ENCODE data around the gene ARHGAP1.

Gene ARHGAP1

DNA sequence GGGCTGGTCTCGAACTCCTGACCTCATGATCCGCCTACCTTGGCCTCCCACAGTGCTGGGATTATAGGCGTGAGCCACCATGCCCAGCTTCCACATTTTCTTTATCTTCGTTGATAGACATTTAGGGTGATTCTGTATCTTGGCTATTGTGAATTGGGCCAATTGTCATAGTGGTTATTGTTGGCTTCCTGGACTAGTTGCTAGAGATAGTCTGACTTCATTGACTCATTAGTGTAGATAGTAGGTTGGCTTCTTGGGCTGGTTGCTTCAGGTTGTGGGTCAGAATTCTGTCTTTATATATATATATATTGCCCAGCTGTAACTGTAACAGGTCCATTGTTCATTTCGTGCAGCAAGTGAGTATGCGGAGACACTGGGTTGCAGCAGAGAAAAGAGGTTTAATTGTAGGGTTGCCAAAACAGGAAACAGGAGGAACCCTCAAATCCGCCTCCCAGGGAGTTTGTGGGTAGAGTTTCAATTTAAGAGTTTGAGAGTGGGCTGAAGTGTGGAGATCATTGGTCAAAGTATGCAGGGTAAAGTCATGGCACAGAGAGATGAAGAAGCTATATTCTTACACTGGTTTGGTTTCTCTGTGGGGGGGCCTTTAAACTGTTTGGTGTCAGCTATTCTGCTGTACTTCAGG is 61.1 kb downstream of the ARHGAP1 start:
- TF ChIP-seq, protein P1, sequence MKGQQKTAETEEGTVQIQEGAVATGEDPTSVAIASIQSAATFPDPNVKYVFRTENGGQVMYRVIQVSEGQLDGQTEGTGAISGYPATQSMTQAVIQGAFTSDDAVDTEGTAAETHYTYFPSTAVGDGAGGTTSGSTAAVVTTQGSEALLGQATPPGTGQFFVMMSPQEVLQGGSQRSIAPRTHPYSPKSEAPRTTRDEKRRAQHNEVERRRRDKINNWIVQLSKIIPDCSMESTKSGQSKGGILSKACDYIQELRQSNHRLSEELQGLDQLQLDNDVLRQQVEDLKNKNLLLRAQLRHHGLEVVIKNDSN (IDR thresholded peaks at IDR 0.05): no peak
- no peak for TF ChIP-seq CREB1 (IDR thresholded peaks at IDR 0.05; ENCODE audit: low read depth)
- TF ChIP-seq NFIC (IDR thresholded peaks at IDR 0.05): no peak
- no peak for TF ChIP-seq EGR1 (IDR thresholded peaks at IDR 0.05)
- no peak for TF ChIP-seq TEAD4 (IDR thresholded peaks at IDR 0.05)
- no peak for TF ChIP-seq ZBTB7A (IDR thresholded peaks at IDR 0.05; ENCODE audit: low read depth)
- no peak for TF ChIP-seq RAD21 (IDR thresholded peaks at IDR 0.05; ENCODE audit: low read depth)
- no peak for TF ChIP-seq FOXM1 (IDR thresholded peaks at IDR 0.05; ENCODE audit: borderline replicate concordance, low read depth)
- TF ChIP-seq, protein P2, sequence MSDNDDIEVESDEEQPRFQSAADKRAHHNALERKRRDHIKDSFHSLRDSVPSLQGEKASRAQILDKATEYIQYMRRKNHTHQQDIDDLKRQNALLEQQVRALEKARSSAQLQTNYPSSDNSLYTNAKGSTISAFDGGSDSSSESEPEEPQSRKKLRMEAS (IDR thresholded peaks at IDR 0.05): no peak
- TF ChIP-seq, protein P3, sequence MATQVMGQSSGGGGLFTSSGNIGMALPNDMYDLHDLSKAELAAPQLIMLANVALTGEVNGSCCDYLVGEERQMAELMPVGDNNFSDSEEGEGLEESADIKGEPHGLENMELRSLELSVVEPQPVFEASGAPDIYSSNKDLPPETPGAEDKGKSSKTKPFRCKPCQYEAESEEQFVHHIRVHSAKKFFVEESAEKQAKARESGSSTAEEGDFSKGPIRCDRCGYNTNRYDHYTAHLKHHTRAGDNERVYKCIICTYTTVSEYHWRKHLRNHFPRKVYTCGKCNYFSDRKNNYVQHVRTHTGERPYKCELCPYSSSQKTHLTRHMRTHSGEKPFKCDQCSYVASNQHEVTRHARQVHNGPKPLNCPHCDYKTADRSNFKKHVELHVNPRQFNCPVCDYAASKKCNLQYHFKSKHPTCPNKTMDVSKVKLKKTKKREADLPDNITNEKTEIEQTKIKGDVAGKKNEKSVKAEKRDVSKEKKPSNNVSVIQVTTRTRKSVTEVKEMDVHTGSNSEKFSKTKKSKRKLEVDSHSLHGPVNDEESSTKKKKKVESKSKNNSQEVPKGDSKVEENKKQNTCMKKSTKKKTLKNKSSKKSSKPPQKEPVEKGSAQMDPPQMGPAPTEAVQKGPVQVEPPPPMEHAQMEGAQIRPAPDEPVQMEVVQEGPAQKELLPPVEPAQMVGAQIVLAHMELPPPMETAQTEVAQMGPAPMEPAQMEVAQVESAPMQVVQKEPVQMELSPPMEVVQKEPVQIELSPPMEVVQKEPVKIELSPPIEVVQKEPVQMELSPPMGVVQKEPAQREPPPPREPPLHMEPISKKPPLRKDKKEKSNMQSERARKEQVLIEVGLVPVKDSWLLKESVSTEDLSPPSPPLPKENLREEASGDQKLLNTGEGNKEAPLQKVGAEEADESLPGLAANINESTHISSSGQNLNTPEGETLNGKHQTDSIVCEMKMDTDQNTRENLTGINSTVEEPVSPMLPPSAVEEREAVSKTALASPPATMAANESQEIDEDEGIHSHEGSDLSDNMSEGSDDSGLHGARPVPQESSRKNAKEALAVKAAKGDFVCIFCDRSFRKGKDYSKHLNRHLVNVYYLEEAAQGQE (IDR thresholded peaks at IDR 0.05; ENCODE audit: low read depth): no peak
- no peak for TF ChIP-seq EP300 (IDR thresholded peaks at IDR 0.05; ENCODE audit: borderline replicate concordance)
- no peak for TF ChIP-seq TAF1 (IDR thresholded peaks at IDR 0.05; ENCODE audit: low read depth)
- no peak for TF ChIP-seq YY1 (IDR thresholded peaks at IDR 0.05; ENCODE audit: low read depth)
- no peak for TF ChIP-seq TCF12 (IDR thresholded peaks at IDR 0.05; ENCODE audit: low read depth)
- TF ChIP-seq CEBPB (IDR thresholded peaks at IDR 0.05): no peak

DNA sequence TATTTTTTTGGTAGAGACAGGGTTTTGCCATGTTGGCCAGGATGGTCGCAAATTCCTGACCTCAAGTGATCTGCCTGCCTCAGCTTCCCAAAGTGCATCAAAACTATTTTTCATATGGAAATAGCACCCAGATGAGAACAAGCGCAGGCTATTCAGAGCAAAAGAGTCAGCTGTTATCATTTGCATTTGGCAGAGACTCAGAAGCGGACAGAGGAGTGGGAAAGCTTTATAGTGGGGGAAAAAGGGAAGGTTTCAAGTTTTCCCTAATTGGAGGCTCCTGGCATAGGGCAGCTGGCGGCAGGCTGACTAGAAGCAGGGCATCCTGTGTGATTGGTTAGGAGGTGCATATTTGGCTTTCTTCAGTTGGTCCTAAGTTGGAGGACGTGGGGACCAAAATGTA is 62.9 kb downstream of the ARHGAP1 start:
- TF ChIP-seq, protein P2 (IDR thresholded peaks at IDR 0.05): no peak
- TF ChIP-seq EGR1 (IDR thresholded peaks at IDR 0.05) (no peak), TAF1 (IDR thresholded peaks at IDR 0.05; ENCODE audit: low read depth) (no peak), TEAD4 (IDR thresholded peaks at IDR 0.05) (no peak), NFIC (IDR thresholded peaks at IDR 0.05) (no peak), CEBPB (IDR thresholded peaks at IDR 0.05) (no peak), TCF12 (IDR thresholded peaks at IDR 0.05; ENCODE audit: low read depth) (no peak), EP300 (IDR thresholded peaks at IDR 0.05; ENCODE audit: borderline replicate concordance) (no peak), CREB1 (IDR thresholded peaks at IDR 0.05; ENCODE audit: low read depth) (no peak), FOXM1 (IDR thresholded peaks at IDR 0.05; ENCODE audit: borderline replicate concordance, low read depth) (no peak), ZBTB7A (IDR thresholded peaks at IDR 0.05; ENCODE audit: low read depth) (no peak), RAD21 (IDR thresholded peaks at IDR 0.05; ENCODE audit: low read depth) (no peak), YY1 (IDR thresholded peaks at IDR 0.05; ENCODE audit: low read depth) (no peak)
- TF ChIP-seq, protein P1 (IDR thresholded peaks at IDR 0.05): no peak
- TF ChIP-seq, protein P3 (IDR thresholded peaks at IDR 0.05; ENCODE audit: low read depth): no peak

DNA sequence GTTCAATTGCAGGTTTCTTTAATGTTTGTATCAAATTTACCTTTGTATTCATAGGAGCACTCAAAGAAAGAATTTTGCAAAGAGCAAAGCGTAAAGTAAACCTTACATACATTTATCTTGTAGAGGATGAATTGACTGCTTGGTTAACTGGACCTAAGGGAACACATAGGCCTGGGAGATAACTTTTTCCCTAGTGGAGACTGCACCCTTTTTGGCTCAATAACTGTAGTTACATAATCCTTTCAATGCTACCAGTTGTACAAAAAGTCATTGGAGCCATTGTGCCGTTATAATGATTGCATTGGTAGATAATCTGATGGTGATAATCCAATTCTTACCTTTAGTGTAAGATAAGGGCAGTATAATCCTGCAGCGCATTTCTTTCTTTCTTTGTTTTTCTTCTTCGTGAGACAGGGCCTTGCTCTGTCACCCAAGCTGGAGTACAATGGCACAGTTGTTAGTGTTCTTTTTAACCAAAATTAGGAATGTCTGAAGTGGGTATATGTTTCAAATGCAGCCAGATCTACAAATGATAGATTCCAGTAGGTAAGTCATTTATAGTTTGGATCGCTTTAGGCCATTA is 64.8 kb downstream of the ARHGAP1 start:
- TF ChIP-seq YY1 (IDR thresholded peaks at IDR 0.05; ENCODE audit: low read depth) (no peak), EP300 (IDR thresholded peaks at IDR 0.05; ENCODE audit: borderline replicate concordance) (no peak), FOXM1 (IDR thresholded peaks at IDR 0.05; ENCODE audit: borderline replicate concordance, low read depth) (no peak), TCF12 (IDR thresholded peaks at IDR 0.05; ENCODE audit: low read depth) (no peak), TAF1 (IDR thresholded peaks at IDR 0.05; ENCODE audit: low read depth) (no peak), CEBPB (IDR thresholded peaks at IDR 0.05) (no peak), RAD21 (IDR thresholded peaks at IDR 0.05; ENCODE audit: low read depth) (no peak), EGR1 (IDR thresholded peaks at IDR 0.05) (no peak), TEAD4 (IDR thresholded peaks at IDR 0.05) (no peak), ZBTB7A (IDR thresholded peaks at IDR 0.05; ENCODE audit: low read depth) (no peak), CREB1 (IDR thresholded peaks at IDR 0.05; ENCODE audit: low read depth) (no peak)
- TF ChIP-seq, protein P2 (IDR thresholded peaks at IDR 0.05): no peak
- TF ChIP-seq, protein P3 (IDR thresholded peaks at IDR 0.05; ENCODE audit: low read depth): no peak
- TF ChIP-seq, protein P1 (IDR thresholded peaks at IDR 0.05): no peak
